Neural progenitor cell (in vitro differentiated cells): ENCODE data around the gene GBP4. TPM values are rescaled to one million over a fixed set of nuclear protein-coding genes. Genes with fewer than 3 reads are reported as not detected.

Experiments used
- DNase-seq: peaks from one replicate; pipeline ENCODE4 v3.0.0-alpha.2; 2016; ENCODE audit warnings: low spot score
- H2AFZ ChIP-seq: fragments of 200-600 bp; sonication (generic); replicated peaks from 2 replicates; pipeline ENCODE4 v1.6.1; 2016; ENCODE audit warnings: antibody characterized with exemption
- H3F3A ChIP-seq: fragments of 200-600 bp; sonication (generic); 2 replicates; pipeline ENCODE4 v1.6.1; 2016; ENCODE audit warnings: antibody characterized with exemption, low read depth
- H3K27ac ChIP-seq: fragments of 200-600 bp; sonication (generic); 2 replicates; pipeline ENCODE4 v1.5.1; 2016; ENCODE audit warnings: mild to moderate bottlenecking
- H3K27me3 ChIP-seq: fragments of 200-600 bp; sonication (generic); 2 replicates; pipeline ENCODE4 v1.6.1; 2016; ENCODE audit warnings: mild to moderate bottlenecking, moderate library complexity
- H3K36me3 ChIP-seq: fragments of 200-600 bp; sonication (generic); 2 replicates; pipeline ENCODE4 v1.5.1; 2016
- H3K4me1 ChIP-seq: fragments of 200-600 bp; sonication (generic); 2 replicates; pipeline ENCODE4 v1.6.1; 2016; ENCODE audit warnings: mixed run types
- H3K4me2 ChIP-seq: fragments of 200-600 bp; sonication (generic); 2 replicates; pipeline ENCODE4 v1.6.1; 2016
- H3K4me3 ChIP-seq: fragments of 200-600 bp; sonication (generic); 2 replicates; pipeline ENCODE4 v1.5.1; 2016
- H3K79me2 ChIP-seq: fragments of 200-600 bp; sonication (generic); 2 replicates; pipeline ENCODE4 v1.6.1; 2016; ENCODE audit warnings: low read depth
- H3K9ac ChIP-seq: fragments of 200-600 bp; sonication (generic); 2 replicates; pipeline ENCODE4 v1.6.1; 2016
- H3K9me3 ChIP-seq: fragments of 200-600 bp; sonication (generic); 2 replicates; pipeline ENCODE4 v1.5.1; 2016; ENCODE audit warnings: low read depth
- H4K20me1 ChIP-seq: fragments of 200-600 bp; sonication (generic); 2 replicates; pipeline ENCODE4 v1.6.1; 2016; ENCODE audit warnings: low read depth
- H3K27ac Mint-ChIP-seq: 3 replicates; pipeline ENCODE4 v1.8.0; 2021; ENCODE audit warnings: mixed read lengths
- H3K27me3 Mint-ChIP-seq: 2 replicates; pipeline ENCODE4 v1.8.0; 2022; ENCODE audit warnings: low read depth, mild to moderate bottlenecking, inconsistent platforms, moderate library complexity, mixed read lengths; ENCODE audit not compliant: insufficient read depth
- H3K36me3 Mint-ChIP-seq: 3 replicates; pipeline ENCODE4 v1.8.0; 2021; ENCODE audit warnings: mixed read lengths
- H3K4me1 Mint-ChIP-seq: 3 replicates; pipeline ENCODE4 v1.8.0; 2021; ENCODE audit warnings: mixed read lengths
- H3K4me3 Mint-ChIP-seq: 3 replicates; pipeline ENCODE4 v1.8.0; 2021; ENCODE audit warnings: mild to moderate bottlenecking, moderate library complexity, mixed read lengths
- H3K9me3 Mint-ChIP-seq: 3 replicates; pipeline ENCODE4 v1.8.0; 2020; ENCODE audit warnings: mixed read lengths
- CTCF ChIP-seq: fragments of 200-600 bp; sonication (generic); IDR thresholded peaks from 2 replicates; pipeline ENCODE4 v1.5.1; 2017; ENCODE audit warnings: antibody characterized with exemption, mild to moderate bottlenecking
- EZH2 ChIP-seq: fragments of 200-600 bp; sonication (generic); IDR thresholded peaks from 2 replicates; pipeline ENCODE4 v1.6.1; 2017; ENCODE audit warnings: antibody characterized with exemption, mild to moderate bottlenecking, moderate library complexity
- EZH2phosphoT487 ChIP-seq: fragments of 200-600 bp; sonication (generic); IDR thresholded peaks from 2 replicates; pipeline ENCODE4 v1.6.1; 2017; ENCODE audit warnings: antibody characterized with exemption
- total RNA-seq: library from RNA; depleted of rRNA; stranded (reverse); fragments of >200 nt; gene quantifications from 2 replicates; pipeline ENCODE4 v1.2.3, GENCODE V29; 2015; ENCODE audit warnings: low replicate concordance

Gene GBP4
- total RNA-seq, 1 donor from 2014 or later: not detected

- Histone ChIP-seq H3K4me2 (no peak overlapping the region), H3K4me1 (no peaks in the 10 kb centered on the region), H3K27ac (no peak overlapping the region), H3K9ac (no peak overlapping the region), H3K9me3 (no peaks in the 10 kb centered on the region), H4K20me1 (no peaks in the 10 kb centered on the region), H3K79me2 (no peaks in the 10 kb centered on the region), H3K36me3 (no peaks in the 10 kb centered on the region), H3K27me3 (no peaks in the 10 kb centered on the region), H3F3A (no peaks in the 10 kb centered on the region), H2AFZ (no peak overlapping the region), H3K4me3 (no peak overlapping the region)
- no peak overlapping the region for H3K4me3 Mint-ChIP-seq
- no peaks in the 10 kb centered on the region for H3K4me1 Mint-ChIP-seq
- H3K27ac Mint-ChIP-seq: no peak overlapping the region
- no peaks in the 10 kb centered on the region for H3K27me3 Mint-ChIP-seq
- H3K36me3 Mint-ChIP-seq: no peaks in the 10 kb centered on the region
- no peak for DNase-seq
- TF ChIP-seq EZH2 (no peak), EZH2phosphoT487 (no peak), CTCF (no peak)
- H3K9me3 Mint-ChIP-seq: no peaks in the 10 kb centered on the region
Measured at GRCh38 chr1:89172468-89173143, 26.1 kb downstream of the GBP4 start.

GRCh38 chr1:89171067-89171438 is 27.7 kb downstream of the GBP4 start:
- Mint-ChIP-seq H3K4me3 (no peak overlapping the region), H3K27me3 (no peaks in the 10 kb centered on the region), H3K36me3 (no peaks in the 10 kb centered on the region), H3K4me1 (no peaks in the 10 kb centered on the region), H3K9me3 (no peaks in the 10 kb centered on the region), H3K27ac (no peak overlapping the region)
- no peaks in the 10 kb centered on the region for H3K9me3 ChIP-seq
- no peak overlapping the region for H3K4me3 ChIP-seq
- H3F3A ChIP-seq: no peaks in the 10 kb centered on the region
- TF ChIP-seq CTCF: no peak
- no peak for TF ChIP-seq EZH2phosphoT487
- no peak for TF ChIP-seq EZH2
- no peak overlapping the region for H3K27ac ChIP-seq
- H3K4me1 ChIP-seq: no peaks in the 10 kb centered on the region
- H3K9ac ChIP-seq: no peak overlapping the region
- no peaks in the 10 kb centered on the region for H4K20me1 ChIP-seq
- no peaks in the 10 kb centered on the region for H3K36me3 ChIP-seq
- H3K4me2 ChIP-seq: no peak overlapping the region
- H2AFZ ChIP-seq: no peak overlapping the region
- no peak for DNase-seq
- H3K79me2 ChIP-seq: no peaks in the 10 kb centered on the region
- H3K27me3 ChIP-seq: no peaks in the 10 kb centered on the region

- H3K27me3 Mint-ChIP-seq: no peaks in the 10 kb centered on the region
- TF ChIP-seq CTCF: no peak
- no peak for TF ChIP-seq EZH2phosphoT487
- no peak for TF ChIP-seq EZH2
- Histone ChIP-seq H3K27me3 (no peaks in the 10 kb centered on the region), H4K20me1 (no peaks in the 10 kb centered on the region), H3K9ac (no peak overlapping the region), H3K9me3 (no peaks in the 10 kb centered on the region), H3K36me3 (no peaks in the 10 kb centered on the region), H3K79me2 (no peaks in the 10 kb centered on the region), H3F3A (no peaks in the 10 kb centered on the region), H3K4me1 (no peaks in the 10 kb centered on the region), H3K4me2 (no peak overlapping the region), H3K27ac (no peak overlapping the region), H2AFZ (no peak overlapping the region), H3K4me3 (no peak overlapping the region)
- H3K27ac Mint-ChIP-seq: no peak overlapping the region
- no peak overlapping the region for H3K4me3 Mint-ChIP-seq
- H3K4me1 Mint-ChIP-seq: no peaks in the 10 kb centered on the region
- H3K9me3 Mint-ChIP-seq: no peaks in the 10 kb centered on the region
- no peaks in the 10 kb centered on the region for H3K36me3 Mint-ChIP-seq
- no peak for DNase-seq
Measured at GRCh38 chr1:89170170-89171066, 28.3 kb downstream of the GBP4 start.
